NCI-H510A treated with DMSO at 0.1 percent for 48 hours (cell line): ENCODE measurements around the gene LCE3E.

Experiments used
- DNase-seq: peaks from one replicate; lab custom pipeline; 2025; lab: John Stamatoyannopoulos, UW

Gene LCE3E

DNA sequence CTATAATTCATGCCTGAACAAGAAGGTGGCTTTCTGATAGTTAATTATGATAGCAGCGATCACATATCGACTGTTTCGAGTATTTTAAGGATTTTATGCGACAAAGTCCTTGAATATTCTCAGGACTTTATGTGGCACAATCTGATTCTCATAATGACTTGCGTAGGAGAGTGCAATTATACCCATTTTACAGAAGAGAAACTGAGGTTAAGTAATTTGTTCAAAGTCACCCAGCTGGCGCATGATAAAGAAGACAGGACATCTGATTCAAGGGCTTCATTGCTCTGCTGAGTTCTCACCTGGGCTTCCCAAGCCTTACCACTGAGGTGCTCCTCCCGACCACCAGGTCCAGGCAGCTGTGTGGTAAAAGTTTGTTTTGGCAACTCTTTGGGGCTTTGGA is 50.5 kb downstream of the LCE3E start:
- no peak for DNase-seq
